ENCODE results near the gene TAF3. TPM values are rescaled to one million over a fixed set of nuclear protein-coding genes. Genes with fewer than 3 reads are reported as not detected.

The TAF3 gene
- total and polyA plus RNA-seq, 4 donors: 3.4 to 7.0 (median 5.0) TPM

DNA sequence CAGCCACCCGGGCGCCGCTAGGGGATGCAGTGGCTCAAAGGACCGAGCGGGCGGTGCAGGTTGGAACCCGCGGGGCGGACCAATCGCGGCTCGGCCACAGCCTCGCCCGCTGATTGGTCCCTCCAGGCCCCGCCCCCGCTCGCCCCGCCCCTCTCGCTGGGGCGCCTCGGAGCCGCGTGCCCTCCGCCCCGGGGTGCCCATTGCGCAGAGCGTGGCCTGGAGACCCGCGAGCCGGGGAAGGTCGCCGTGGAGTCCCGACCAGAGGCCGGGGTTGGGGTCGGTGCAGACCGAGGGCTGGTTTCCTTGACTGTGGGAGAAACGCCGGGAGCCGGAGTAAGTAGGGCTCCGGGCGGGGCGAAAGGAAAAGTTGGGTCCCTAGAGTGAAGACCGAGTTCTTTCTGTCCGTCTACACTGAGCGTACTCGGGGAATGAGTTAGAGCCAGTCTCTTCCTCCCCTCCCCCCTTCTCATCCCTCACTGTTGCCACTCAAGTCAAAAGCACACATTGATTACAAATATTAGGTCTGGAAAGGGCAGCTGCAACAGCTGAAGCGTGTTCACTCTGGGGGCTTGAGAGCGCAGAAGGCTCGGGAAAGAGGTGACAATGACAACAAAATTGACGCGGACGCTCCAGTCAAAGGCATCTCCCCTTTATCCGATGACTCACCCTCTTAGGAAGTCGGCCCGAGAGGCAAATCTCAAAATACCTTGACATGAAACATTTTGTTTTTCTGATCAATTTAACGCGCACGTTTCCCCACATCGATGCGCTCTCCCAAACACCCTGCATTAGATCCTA, 235.3 kb downstream of the TAF3 start:
- Histone ChIP-seq H3K27me3 (ENCODE audit: control insufficient read depth in 3 of 3, insufficient read depth in 3 of 3, low read length in 2 of 3) (peaks cover 15 to 65% (median 57%) of the 10 kb centered on the region in 3 donors), H3K4me1 (ENCODE audit: control insufficient read depth in 5 of 5, insufficient read depth in 5 of 5, low read length in 5 of 5) (peaks cover 0 to 41% (median 7%) of the 10 kb centered on the region in 5 donors), H3K4me3 (peak overlapping the region; percentile 17), H3K9ac (ENCODE audit: insufficient read depth in 1 of 2, low read length in 2 of 2) (no peak overlapping the region), H3K27ac (ENCODE audit: low read depth in 1 of 2, low read length in 1 of 2) (peak overlapping the region in 1 of 2 donors; percentile 17), H3K9me3 (ENCODE audit: control insufficient read depth in 4 of 4, insufficient read depth in 3 of 4, low read length in 3 of 4) (peaks cover 0 to 3% (median 0%) of the 10 kb centered on the region in 4 donors), H3K36me3 (ENCODE audit: control insufficient read depth in 4 of 4, insufficient read depth in 4 of 4, low read length in 4 of 4) (no peaks in the 10 kb centered on the region)
- WGBS, 2 donors: 1 to 3% methylated on average over 48 to 60 of the region's 60 CpGs
- TF ChIP-seq, protein P1, sequence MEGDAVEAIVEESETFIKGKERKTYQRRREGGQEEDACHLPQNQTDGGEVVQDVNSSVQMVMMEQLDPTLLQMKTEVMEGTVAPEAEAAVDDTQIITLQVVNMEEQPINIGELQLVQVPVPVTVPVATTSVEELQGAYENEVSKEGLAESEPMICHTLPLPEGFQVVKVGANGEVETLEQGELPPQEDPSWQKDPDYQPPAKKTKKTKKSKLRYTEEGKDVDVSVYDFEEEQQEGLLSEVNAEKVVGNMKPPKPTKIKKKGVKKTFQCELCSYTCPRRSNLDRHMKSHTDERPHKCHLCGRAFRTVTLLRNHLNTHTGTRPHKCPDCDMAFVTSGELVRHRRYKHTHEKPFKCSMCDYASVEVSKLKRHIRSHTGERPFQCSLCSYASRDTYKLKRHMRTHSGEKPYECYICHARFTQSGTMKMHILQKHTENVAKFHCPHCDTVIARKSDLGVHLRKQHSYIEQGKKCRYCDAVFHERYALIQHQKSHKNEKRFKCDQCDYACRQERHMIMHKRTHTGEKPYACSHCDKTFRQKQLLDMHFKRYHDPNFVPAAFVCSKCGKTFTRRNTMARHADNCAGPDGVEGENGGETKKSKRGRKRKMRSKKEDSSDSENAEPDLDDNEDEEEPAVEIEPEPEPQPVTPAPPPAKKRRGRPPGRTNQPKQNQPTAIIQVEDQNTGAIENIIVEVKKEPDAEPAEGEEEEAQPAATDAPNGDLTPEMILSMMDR (IDR thresholded peaks at IDR 0.05; ENCODE audit: control extremely low read depth, extremely low read depth): peak; percentile 88
- DNase-seq: peak; percentile 85 to 88 (median 87)
- peak; percentile 76 for ATAC-seq (ENCODE audit: insufficient read depth, low FRiP score)

DNA sequence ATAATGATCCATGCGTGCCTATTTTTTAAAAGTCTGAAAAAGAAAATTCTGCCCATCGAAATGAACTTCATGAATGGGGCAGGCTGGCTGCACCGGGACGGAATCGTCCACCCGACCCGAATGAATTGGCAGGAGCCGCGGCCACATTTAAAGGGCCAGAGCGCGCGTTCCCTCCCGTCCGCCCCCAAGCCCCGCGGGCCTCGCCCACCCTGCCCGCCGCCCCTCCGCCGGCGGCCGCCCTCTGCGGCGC, 235.9 kb downstream of the TAF3 start:
- H3K9me3 ChIP-seq (ENCODE audit: control insufficient read depth in 4 of 4, insufficient read depth in 3 of 4, low read length in 3 of 4): peaks cover 0 to 5% (median 0%) of the 10 kb centered on the region in 4 donors
- no peak for ATAC-seq (ENCODE audit: insufficient read depth, low FRiP score)
- H3K9ac ChIP-seq (ENCODE audit: insufficient read depth in 1 of 2, low read length in 2 of 2): no peak overlapping the region
- no peaks in the 10 kb centered on the region for H3K36me3 ChIP-seq (ENCODE audit: control insufficient read depth in 4 of 4, insufficient read depth in 4 of 4, low read length in 4 of 4)
- 0 to 2% methylated on average over 24 to 25 of the region's 25 CpGs for WGBS, 2 donors
- H3K27ac ChIP-seq (ENCODE audit: low read depth in 1 of 2, low read length in 1 of 2): no peak overlapping the region
- no peak for DNase-seq
- H3K4me3 ChIP-seq: no peak overlapping the region
- peaks cover 0 to 39% (median 7%) of the 10 kb centered on the region in 5 donors for H3K4me1 ChIP-seq (ENCODE audit: control insufficient read depth in 5 of 5, insufficient read depth in 5 of 5, low read length in 5 of 5)
- peaks cover 15 to 65% (median 59%) of the 10 kb centered on the region in 3 donors for H3K27me3 ChIP-seq (ENCODE audit: control insufficient read depth in 3 of 3, insufficient read depth in 3 of 3, low read length in 2 of 3)
- TF ChIP-seq, protein P1 (IDR thresholded peaks at IDR 0.05; ENCODE audit: control extremely low read depth, extremely low read depth): no peak

DNA sequence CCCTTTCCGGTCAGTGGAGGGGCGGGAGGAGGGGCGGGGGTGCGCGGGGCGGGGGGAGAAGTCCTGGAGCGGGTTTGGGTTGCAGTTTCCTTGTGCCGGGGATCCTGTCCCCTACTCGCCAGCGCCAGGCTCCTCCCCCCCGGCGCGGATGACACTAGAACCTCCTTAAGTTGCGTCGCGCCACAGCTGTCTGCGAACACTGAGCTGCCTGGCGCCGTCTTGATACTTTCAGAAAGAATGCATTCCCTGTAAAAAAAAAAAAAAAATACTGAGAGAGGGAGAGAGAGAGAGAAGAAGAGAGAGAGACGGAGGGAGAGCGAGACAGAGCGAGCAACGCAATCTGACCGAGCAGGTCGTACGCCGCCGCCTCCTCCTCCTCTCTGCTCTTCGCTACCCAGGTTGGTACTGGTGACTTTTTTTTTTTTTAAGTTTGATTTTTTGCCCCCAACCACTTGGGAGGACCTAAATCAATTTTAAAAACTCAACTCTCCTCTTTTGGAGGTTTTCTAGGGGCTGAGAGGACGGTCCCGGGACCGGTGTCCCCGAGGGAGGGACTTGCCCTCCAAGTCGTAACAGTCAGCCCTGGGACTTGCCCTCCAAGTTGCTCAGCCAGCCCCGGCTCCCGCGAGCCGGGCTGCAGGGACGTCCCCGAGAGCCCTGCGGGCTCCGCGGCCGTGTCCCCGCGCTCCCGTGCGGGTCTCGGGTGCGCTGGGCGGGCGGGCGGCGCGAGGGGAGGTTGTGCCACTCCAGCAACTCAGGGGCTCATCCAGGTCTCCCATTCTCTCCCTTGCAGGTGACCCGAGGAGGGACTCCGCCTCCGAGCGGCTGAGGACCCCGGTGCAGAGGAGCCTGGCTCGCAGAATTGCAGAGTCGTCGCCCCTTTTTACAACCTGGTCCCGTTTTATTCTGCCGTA, 236.4 kb downstream of the TAF3 start, which contains the start of gene GATA3:
Gene GATA3, plus strand, starts transcription at position 195 of the 914 bp plus-strand sequence. CDS start 968 bp downstream, outside the sequence.
- DNase-seq (peak; percentile 58 to 64 (median 61)), ATAC-seq (ENCODE audit: insufficient read depth, low FRiP score) (no peak)
- Histone ChIP-seq H3K4me3 (peak within 1 kb of the TSS; percentile 68), H3K27me3 (ENCODE audit: control insufficient read depth in 3 of 3, insufficient read depth in 3 of 3, low read length in 2 of 3) (peaks cover 15 to 67% (median 64%) of the 10 kb centered on the region in 3 donors), H3K36me3 (ENCODE audit: control insufficient read depth in 4 of 4, insufficient read depth in 4 of 4, low read length in 4 of 4) (no peaks in the 10 kb centered on the region), H3K9me3 (ENCODE audit: control insufficient read depth in 4 of 4, insufficient read depth in 3 of 4, low read length in 3 of 4) (peaks cover 0 to 6% (median 0%) of the 10 kb centered on the region in 4 donors), H3K9ac (ENCODE audit: insufficient read depth in 1 of 2, low read length in 2 of 2) (no peak within 1 kb of the TSS), H3K4me1 (ENCODE audit: control insufficient read depth in 5 of 5, insufficient read depth in 5 of 5, low read length in 5 of 5) (peaks cover 0 to 33% (median 7%) of the 10 kb centered on the region in 5 donors), H3K27ac (ENCODE audit: low read depth in 1 of 2, low read length in 1 of 2) (peak within 1 kb of the TSS; percentile 10 to 91)
- TF ChIP-seq, protein P1 (IDR thresholded peaks at IDR 0.05; ENCODE audit: control extremely low read depth, extremely low read depth): no peak
- 2 to 3% methylated on average over 55 to 65 of the region's 65 CpGs for WGBS, 2 donors
